Lung (tissue), 12 donors: ENCODE data around the gene RHEB. TPM values are rescaled to one million over a fixed set of nuclear protein-coding genes. Genes with fewer than 3 reads are reported as not detected.

Experiments
- ATAC-seq: fragments of 200-7000 bp; cut with Tn5 transposase; one replicate; pipeline ENCODE4 v1.9.1; 2020; ENCODE audit warnings: moderate number of reproducible peaks; ENCODE audit not compliant: insufficient read depth, low FRiP score
- DNase-seq, 3 donors: peaks; one replicate each; pipeline ENCODE4 v3.0.0-alpha.2; 2013 to 2017
- H3K27ac ChIP-seq, 2 donors: one replicate each; pipeline ENCODE4 v1.5.1; 2013; ENCODE audit warnings: mild to moderate bottlenecking in 2 of 2, moderate library complexity in 2 of 2, control low read depth in 1 of 2, inconsistent platforms in 1 of 2, low read depth in 1 of 2, low read length in 1 of 2
- H3K27me3 ChIP-seq, 3 donors: one replicate each; pipeline ENCODE4 v1.5.1; 2013; ENCODE audit warnings: low read length in 2 of 3; ENCODE audit not compliant: control insufficient read depth in 3 of 3, insufficient read depth in 3 of 3
- H3K36me3 ChIP-seq, 4 donors: one replicate each; pipeline ENCODE4 v1.5.1; 2013; ENCODE audit warnings: low read length in 4 of 4, mild to moderate bottlenecking in 1 of 4, moderate library complexity in 1 of 4; ENCODE audit not compliant: control insufficient read depth in 4 of 4, insufficient read depth in 4 of 4
- H3K4me1 ChIP-seq, 5 donors: one replicate each; pipeline ENCODE4 v1.5.1; 2013; ENCODE audit warnings: low read length in 5 of 5, mild to moderate bottlenecking in 2 of 5, moderate library complexity in 1 of 5; ENCODE audit not compliant: control insufficient read depth in 5 of 5, insufficient read depth in 5 of 5
- H3K4me3 ChIP-seq: one replicate; pipeline ENCODE4 v1.5.1; 2013; ENCODE audit warnings: mild to moderate bottlenecking, control low read depth, moderate library complexity
- H3K9ac ChIP-seq, 2 donors: one replicate each; pipeline ENCODE4 v1.5.1; 2013; ENCODE audit warnings: low read length in 2 of 2, control low read depth in 1 of 2; ENCODE audit not compliant: insufficient read depth in 1 of 2
- H3K9me3 ChIP-seq, 4 donors: one replicate each; pipeline ENCODE4 v1.5.1; 2013; ENCODE audit warnings: low read length in 3 of 4, mild to moderate bottlenecking in 1 of 4, moderate library complexity in 1 of 4; ENCODE audit not compliant: control insufficient read depth in 4 of 4, insufficient read depth in 3 of 4
- WGBS, 2 donors: extraction: QIAGEN DNeasy Blood & Tissue Kit; methylation state at CpG; one replicate each; pipeline ENCODE4 v1.1.7; 2013; 5-methylcytosine and 5-hydroxymethylcytosine counted together
- polyA plus RNA-seq, 2 donors: library from polyadenylated mRNA; stranded (reverse); fragments of 200-250 nt; gene quantifications; one replicate each; pipeline ENCODE4 v1.2.1, GENCODE V29; 2013
- total RNA-seq, 2 donors: library from RNA; depleted of rRNA in 1 of 2; stranded (reverse); fragments of >200 nt in 1 of 2; gene quantifications; one replicate each; pipeline ENCODE4 v1.2.1, GENCODE V29; 2014 to 2021
- TF ChIP-seq, protein P1 (sequence below): IDR thresholded peaks from 2 replicates; pipeline ENCODE4 v1.5.1; 2012; ENCODE audit warnings: mild to moderate bottlenecking; ENCODE audit errors: control extremely low read depth, extremely low read depth
- donor health status: control.
- donor health status: control.
- donor health status: Bipolar disorder and iron deficiency.
- donor health status: healthy.
- donor health status: DM: yes; HTN: yes; CAD: no.

RHEB gene
- total and polyA plus RNA-seq, 4 donors: 65.6 to 117 (median 83.8) TPM

DNA sequence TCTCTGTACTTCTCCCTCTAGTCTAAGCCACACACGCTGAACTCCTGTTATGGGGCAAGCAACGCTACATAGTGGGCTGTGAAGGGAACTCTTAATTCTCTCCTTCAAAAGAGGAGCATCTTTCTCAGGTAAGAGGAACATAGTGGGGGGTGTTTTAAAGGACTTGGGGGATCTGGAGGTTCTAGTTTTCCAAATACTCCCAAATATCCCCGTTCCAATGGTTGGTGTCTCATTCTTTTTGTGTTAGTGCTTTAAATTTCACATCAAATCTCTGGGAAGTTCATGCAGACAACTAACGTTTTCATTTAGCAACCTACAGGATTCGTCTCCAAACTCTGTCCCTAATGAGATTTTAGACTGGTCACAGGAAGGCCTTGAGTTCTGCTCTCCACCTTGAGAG is 97.5 kb downstream of the RHEB start:
- Histone ChIP-seq H3K9ac (no peak overlapping the region), H3K27ac (no peak overlapping the region), H3K9me3 (peaks cover 0 to 6% (median under 1%) of the 10 kb centered on the region in 4 donors), H3K4me3 (no peak overlapping the region), H3K27me3 (no peaks in the 10 kb centered on the region), H3K36me3 (no peaks in the 10 kb centered on the region), H3K4me1 (peaks cover 0 to 19% (median 4%) of the 10 kb centered on the region in 5 donors)
- TF ChIP-seq, protein P1, sequence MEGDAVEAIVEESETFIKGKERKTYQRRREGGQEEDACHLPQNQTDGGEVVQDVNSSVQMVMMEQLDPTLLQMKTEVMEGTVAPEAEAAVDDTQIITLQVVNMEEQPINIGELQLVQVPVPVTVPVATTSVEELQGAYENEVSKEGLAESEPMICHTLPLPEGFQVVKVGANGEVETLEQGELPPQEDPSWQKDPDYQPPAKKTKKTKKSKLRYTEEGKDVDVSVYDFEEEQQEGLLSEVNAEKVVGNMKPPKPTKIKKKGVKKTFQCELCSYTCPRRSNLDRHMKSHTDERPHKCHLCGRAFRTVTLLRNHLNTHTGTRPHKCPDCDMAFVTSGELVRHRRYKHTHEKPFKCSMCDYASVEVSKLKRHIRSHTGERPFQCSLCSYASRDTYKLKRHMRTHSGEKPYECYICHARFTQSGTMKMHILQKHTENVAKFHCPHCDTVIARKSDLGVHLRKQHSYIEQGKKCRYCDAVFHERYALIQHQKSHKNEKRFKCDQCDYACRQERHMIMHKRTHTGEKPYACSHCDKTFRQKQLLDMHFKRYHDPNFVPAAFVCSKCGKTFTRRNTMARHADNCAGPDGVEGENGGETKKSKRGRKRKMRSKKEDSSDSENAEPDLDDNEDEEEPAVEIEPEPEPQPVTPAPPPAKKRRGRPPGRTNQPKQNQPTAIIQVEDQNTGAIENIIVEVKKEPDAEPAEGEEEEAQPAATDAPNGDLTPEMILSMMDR: no peak
- 89 to 91% methylated on average over 5 of the region's 5 CpGs for WGBS, 2 donors
- ATAC-seq: no peak
- no peak for DNase-seq

DNA sequence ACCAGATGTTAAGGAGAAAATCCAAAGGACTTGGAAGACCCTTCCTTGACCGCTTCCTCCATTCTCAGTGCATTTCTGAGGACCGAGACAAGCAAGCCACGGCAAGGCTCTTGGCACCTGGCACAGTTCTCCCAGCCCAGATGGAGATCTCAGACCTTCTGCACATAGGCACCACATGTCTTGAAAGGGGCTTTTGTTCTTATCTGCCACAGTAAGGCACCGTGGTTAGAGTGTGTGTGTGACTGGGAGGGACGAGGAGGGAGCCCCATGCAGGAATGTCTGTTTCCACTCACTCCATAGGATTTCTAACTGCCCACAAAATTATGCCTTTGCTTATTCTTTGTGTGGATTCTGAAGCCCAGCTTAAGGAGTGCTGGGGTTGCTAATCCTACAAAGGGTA is 99.6 kb downstream of the RHEB start:
- no peak for ATAC-seq
- 66 to 80% methylated on average over 5 of the region's 5 CpGs for WGBS, 2 donors
- Histone ChIP-seq H3K9me3 (peaks cover 0 to 6% (median under 1%) of the 10 kb centered on the region in 4 donors), H3K27ac (no peak overlapping the region), H3K4me3 (no peak overlapping the region), H3K9ac (no peak overlapping the region), H3K27me3 (no peaks in the 10 kb centered on the region), H3K4me1 (peaks cover 0 to 16% (median 9%) of the 10 kb centered on the region in 5 donors), H3K36me3 (no peaks in the 10 kb centered on the region)
- no peak for DNase-seq
- TF ChIP-seq, protein P1: no peak

DNA sequence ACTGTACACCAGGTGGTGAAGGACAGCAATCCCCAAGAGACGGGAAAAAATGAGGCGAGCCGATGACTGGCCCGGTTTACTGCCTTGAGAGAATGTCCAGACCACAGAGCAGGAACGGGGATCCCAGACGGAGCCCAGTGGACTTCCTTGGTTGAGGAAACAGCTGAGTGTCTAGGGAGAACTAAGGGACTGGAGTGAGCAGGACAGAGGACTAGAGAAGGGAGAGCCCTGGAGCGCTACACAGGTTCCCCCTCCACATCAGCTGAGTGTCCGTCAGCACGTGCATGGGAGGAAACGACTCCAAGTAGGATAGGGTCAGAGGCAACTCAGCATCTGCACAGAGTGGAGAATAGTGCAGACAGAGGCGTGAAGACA is 102.8 kb downstream of the RHEB start:
- Histone ChIP-seq H3K4me3 (no peak overlapping the region), H3K27ac (no peak overlapping the region), H3K4me1 (peaks cover 0 to 16% (median 9%) of the 10 kb centered on the region in 5 donors), H3K9ac (no peak overlapping the region), H3K9me3 (peaks cover 0 to 6% (median under 1%) of the 10 kb centered on the region in 4 donors), H3K27me3 (no peaks in the 10 kb centered on the region), H3K36me3 (no peaks in the 10 kb centered on the region)
- no peak for ATAC-seq
- TF ChIP-seq, protein P1: no peak
- 51 to 56% methylated on average over 11 of the region's 11 CpGs for WGBS, 2 donors
- DNase-seq: peak in 2 of 3 donors; percentile 59 to 75
